Measurements from ENCODE around the gene SAMD4B. TPM values are rescaled to one million over a fixed set of nuclear protein-coding genes. Genes with fewer than 3 reads are reported as not detected.

Gene SAMD4B, protein sequence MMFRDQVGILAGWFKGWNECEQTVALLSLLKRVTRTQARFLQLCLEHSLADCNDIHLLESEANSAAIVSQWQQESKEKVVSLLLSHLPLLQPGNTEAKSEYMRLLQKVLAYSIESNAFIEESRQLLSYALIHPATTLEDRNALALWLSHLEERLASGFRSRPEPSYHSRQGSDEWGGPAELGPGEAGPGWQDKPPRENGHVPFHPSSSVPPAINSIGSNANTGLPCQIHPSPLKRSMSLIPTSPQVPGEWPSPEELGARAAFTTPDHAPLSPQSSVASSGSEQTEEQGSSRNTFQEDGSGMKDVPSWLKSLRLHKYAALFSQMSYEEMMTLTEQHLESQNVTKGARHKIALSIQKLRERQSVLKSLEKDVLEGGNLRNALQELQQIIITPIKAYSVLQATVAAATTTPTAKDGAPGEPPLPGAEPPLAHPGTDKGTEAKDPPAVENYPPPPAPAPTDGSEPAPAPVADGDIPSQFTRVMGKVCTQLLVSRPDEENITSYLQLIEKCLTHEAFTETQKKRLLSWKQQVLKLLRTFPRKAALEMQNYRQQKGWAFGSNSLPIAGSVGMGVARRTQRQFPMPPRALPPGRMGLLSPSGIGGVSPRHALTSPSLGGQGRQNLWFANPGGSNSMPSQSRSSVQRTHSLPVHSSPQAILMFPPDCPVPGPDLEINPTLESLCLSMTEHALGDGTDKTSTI
- total RNA-seq, result 10 to 100 TPM; 52.8 to 75.1 TPM

GRCh38 chr19:39341719-39342604, at the start of gene SAMD4B:
Gene SAMD4B, plus strand, starts transcription at chr19:39342421. Its CDS starts 14,473 bp downstream, at chr19:39356894.
- Mint-ChIP-seq H3K27ac (peak within 1 kb of the TSS; percentile 99), H3K4me1 (peaks cover 50% of the 10 kb centered on the region), H3K4me3 (peak within 1 kb of the TSS; percentile 100), H3K27me3 (no peaks in the 10 kb centered on the region), H3K9me3 (no peaks in the 10 kb centered on the region), H3K36me3 (ENCODE audit: low read depth) (peaks cover 51% of the 10 kb centered on the region)
- peak; percentile 91 for ATAC-seq (replicated peaks)

- Mint-ChIP-seq H3K27ac (no peak overlapping the region), H3K4me3 (no peak overlapping the region), H3K4me1 (peaks cover 4% of the 10 kb centered on the region), H3K36me3 (ENCODE audit: low read depth) (no peaks in the 10 kb centered on the region), H3K9me3 (no peaks in the 10 kb centered on the region), H3K27me3 (no peaks in the 10 kb centered on the region)
- ATAC-seq (replicated peaks), result no peak
Measured at GRCh38 chr19:39293394-39293793, 48.8 kb upstream of the SAMD4B start.

DNA sequence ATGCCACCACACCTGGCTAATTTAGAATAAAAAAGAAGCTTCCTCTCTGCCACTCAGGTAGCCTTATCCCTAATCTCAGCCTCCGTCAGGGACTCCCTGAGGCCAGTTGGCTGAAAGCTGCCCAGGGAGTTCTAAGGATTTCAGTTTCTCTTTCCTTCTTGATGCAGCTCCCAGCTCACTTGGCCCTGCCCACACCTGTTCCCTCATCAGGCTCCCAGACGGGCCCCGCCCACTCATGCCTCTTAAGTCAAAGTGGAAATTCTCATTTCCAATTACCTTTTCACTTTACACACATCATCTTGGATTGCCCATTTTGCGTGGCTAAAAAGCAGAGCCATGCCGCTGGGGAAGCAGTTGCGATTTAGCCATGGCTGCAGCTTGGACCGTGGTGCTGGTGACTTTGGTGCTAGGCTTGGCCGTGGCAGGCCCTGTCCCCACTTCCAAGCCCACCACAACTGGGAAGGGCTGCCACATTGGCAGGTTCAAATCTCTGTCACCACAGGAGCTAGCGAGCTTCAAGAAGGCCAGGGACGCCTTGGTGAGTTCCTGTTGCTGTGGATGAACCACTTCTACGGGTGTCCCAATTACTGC, 46.1 kb upstream of the SAMD4B start, which contains the start of gene IFNL1:
IFNL1 (plus strand) TSS at position 353 of the 591 bp plus-strand sequence; CDS start at position 368, 15 bp downstream.
- no peak for ATAC-seq (replicated peaks)
- no peaks in the 10 kb centered on the region for H3K9me3 Mint-ChIP-seq
- H3K27ac Mint-ChIP-seq, result no peak within 1 kb of the TSS
- H3K27me3 Mint-ChIP-seq, result no peaks in the 10 kb centered on the region
- H3K4me3 Mint-ChIP-seq, result no peak within 1 kb of the TSS
- H3K36me3 Mint-ChIP-seq (ENCODE audit: low read depth), result no peaks in the 10 kb centered on the region
- H3K4me1 Mint-ChIP-seq, result peaks cover 8% of the 10 kb centered on the region

DNA sequence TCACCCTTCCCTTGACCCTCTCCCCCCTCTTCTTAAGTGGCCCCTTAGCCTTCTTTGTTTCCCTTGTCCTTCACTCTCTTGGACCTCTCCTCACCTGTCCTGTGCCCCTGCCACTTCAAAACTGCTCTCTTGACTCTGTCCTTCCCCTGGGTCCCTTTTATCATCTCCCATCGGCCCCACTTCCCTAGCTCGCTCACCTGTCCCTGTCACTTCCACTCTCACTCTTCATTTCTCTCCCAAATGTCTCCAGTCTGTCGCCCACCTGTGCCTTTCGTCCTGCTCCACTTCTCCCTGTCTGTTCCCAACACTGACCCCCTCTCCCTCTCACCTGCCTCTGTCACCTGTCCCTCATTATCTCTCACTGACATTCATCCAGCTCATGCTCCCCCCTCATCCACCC, 45.3 kb upstream of the SAMD4B start:
- Mint-ChIP-seq H3K27ac (no peak overlapping the region), H3K36me3 (ENCODE audit: low read depth) (no peaks in the 10 kb centered on the region), H3K4me3 (no peak overlapping the region), H3K9me3 (no peaks in the 10 kb centered on the region), H3K4me1 (peaks cover 8% of the 10 kb centered on the region), H3K27me3 (no peaks in the 10 kb centered on the region)
- ATAC-seq (replicated peaks), result no peak

- no peaks in the 10 kb centered on the region for H3K27me3 Mint-ChIP-seq
- peak overlapping the region; percentile 70 for H3K4me3 Mint-ChIP-seq
- ATAC-seq (replicated peaks), result peak; percentile 86
- H3K4me1 Mint-ChIP-seq, result peaks cover 8% of the 10 kb centered on the region
- H3K27ac Mint-ChIP-seq, result peak overlapping the region; percentile 93
- no peaks in the 10 kb centered on the region for H3K9me3 Mint-ChIP-seq
- H3K36me3 Mint-ChIP-seq (ENCODE audit: low read depth), result no peaks in the 10 kb centered on the region
Measured at GRCh38 chr19:39297931-39298634, 44.1 kb upstream of the SAMD4B start.

DNA sequence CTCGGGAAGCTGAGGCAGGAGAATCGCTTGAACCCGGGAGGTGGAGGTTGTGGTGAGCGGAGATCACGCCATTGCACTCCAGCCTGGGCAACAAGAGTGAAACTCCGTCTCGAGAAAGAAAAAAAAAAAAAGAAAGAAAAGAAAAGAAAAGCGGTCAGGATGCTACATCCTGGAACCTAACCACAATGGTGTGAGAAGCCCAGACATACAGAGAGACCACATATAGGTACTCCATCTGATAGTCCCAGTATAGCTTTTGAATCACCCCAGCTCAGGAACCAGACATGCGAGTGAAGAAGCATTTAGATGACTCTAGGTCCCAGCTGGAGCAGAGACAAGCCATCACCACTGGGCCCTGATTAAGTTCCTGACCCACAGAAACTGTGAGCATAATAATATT, 42.8 kb upstream of the SAMD4B start:
- Mint-ChIP-seq H3K9me3 (no peaks in the 10 kb centered on the region), H3K27ac (no peak overlapping the region), H3K4me1 (peaks cover 8% of the 10 kb centered on the region), H3K36me3 (ENCODE audit: low read depth) (no peaks in the 10 kb centered on the region), H3K27me3 (no peaks in the 10 kb centered on the region), H3K4me3 (peak overlapping the region; percentile 70)
- peak; percentile 76 for ATAC-seq (replicated peaks)

- H3K4me3 Mint-ChIP-seq, result no peak overlapping the region
- peaks cover 8% of the 10 kb centered on the region for H3K4me1 Mint-ChIP-seq
- no peak for ATAC-seq (replicated peaks)
- H3K27me3 Mint-ChIP-seq, result no peaks in the 10 kb centered on the region
- no peak overlapping the region for H3K27ac Mint-ChIP-seq
- no peaks in the 10 kb centered on the region for H3K9me3 Mint-ChIP-seq
- H3K36me3 Mint-ChIP-seq (ENCODE audit: low read depth), result no peaks in the 10 kb centered on the region
Measured at GRCh38 chr19:39299832-39300231, 42.4 kb upstream of the SAMD4B start.

GRCh38 chr19:39301021-39301420, 41.2 kb upstream of the SAMD4B start:
- Mint-ChIP-seq H3K4me3 (no peak overlapping the region), H3K27ac (no peak overlapping the region), H3K4me1 (peaks cover 8% of the 10 kb centered on the region), H3K36me3 (ENCODE audit: low read depth) (no peaks in the 10 kb centered on the region), H3K27me3 (no peaks in the 10 kb centered on the region), H3K9me3 (no peaks in the 10 kb centered on the region)
- ATAC-seq (replicated peaks), result no peak

- ATAC-seq (replicated peaks), result no peak
- Mint-ChIP-seq H3K4me3 (no peak overlapping the region), H3K27ac (no peak overlapping the region), H3K4me1 (peaks cover 9% of the 10 kb centered on the region), H3K27me3 (no peaks in the 10 kb centered on the region), H3K36me3 (ENCODE audit: low read depth) (peaks cover 2% of the 10 kb centered on the region), H3K9me3 (no peaks in the 10 kb centered on the region)
Measured at GRCh38 chr19:39301562-39301961, 40.7 kb upstream of the SAMD4B start.

DNA sequence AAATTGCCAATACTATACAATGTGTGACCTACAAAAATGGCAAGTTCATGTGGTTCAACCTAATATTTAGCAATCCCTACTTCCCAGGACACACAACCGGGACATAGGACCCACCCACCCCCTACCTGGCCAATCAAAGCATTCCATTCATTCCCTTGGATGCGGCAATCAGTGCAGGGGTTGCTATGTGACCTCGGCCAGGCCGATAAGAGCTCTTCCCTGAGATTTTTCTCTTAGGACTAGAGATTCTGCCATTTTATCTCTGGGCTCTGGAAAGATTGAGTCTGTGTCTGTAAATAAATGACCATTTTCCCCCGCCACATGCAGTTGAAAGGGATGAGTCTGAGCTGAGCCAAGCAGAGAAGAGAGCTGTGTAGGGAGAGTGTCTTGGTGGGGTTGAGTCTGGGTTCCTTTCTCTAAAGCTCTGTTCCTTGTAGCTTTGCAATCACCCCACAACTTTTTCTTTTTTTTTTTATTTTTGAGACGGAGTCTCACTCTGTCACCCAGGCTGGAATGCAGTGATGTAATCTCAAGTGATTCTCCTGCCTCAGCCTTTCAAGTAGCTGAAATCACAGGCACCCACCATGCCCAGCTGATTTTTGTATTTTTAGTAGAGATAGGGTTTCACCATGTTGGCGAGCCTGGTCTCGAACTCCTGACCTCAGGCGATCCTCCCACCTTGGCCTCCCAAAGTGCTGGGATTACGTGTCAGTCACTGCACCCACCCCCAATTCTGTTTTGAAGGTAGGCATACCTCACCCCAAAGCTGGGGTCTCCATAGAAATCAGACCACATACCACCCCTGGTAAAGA, 38.6 kb upstream of the SAMD4B start:
- no peaks in the 10 kb centered on the region for H3K27me3 Mint-ChIP-seq
- no peak overlapping the region for H3K4me3 Mint-ChIP-seq
- peaks cover 8% of the 10 kb centered on the region for H3K36me3 Mint-ChIP-seq (ENCODE audit: low read depth)
- no peak overlapping the region for H3K27ac Mint-ChIP-seq
- no peak for ATAC-seq (replicated peaks)
- H3K4me1 Mint-ChIP-seq, result peaks cover 7% of the 10 kb centered on the region
- no peaks in the 10 kb centered on the region for H3K9me3 Mint-ChIP-seq

DNA sequence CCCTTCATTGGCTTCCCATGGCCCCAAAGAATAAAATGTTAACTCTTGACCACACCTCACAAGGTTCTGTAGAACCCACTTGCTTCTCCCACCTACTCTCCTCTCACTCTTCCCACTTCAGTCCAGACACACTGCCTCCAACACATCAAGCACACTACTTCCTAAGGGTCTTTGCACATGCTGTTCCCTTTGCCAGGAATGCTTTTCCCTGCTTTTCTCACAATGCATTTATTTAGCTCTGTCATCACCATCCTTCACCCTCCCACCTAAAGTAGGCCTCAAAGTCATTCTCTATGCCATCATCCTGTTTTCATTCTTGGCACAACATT, 38.1 kb upstream of the SAMD4B start:
- no peaks in the 10 kb centered on the region for H3K27me3 Mint-ChIP-seq
- H3K4me1 Mint-ChIP-seq, result peaks cover 5% of the 10 kb centered on the region
- ATAC-seq (replicated peaks), result no peak
- H3K36me3 Mint-ChIP-seq (ENCODE audit: low read depth), result peaks cover 13% of the 10 kb centered on the region
- H3K27ac Mint-ChIP-seq, result no peak overlapping the region
- H3K4me3 Mint-ChIP-seq, result no peak overlapping the region
- no peaks in the 10 kb centered on the region for H3K9me3 Mint-ChIP-seq

DNA sequence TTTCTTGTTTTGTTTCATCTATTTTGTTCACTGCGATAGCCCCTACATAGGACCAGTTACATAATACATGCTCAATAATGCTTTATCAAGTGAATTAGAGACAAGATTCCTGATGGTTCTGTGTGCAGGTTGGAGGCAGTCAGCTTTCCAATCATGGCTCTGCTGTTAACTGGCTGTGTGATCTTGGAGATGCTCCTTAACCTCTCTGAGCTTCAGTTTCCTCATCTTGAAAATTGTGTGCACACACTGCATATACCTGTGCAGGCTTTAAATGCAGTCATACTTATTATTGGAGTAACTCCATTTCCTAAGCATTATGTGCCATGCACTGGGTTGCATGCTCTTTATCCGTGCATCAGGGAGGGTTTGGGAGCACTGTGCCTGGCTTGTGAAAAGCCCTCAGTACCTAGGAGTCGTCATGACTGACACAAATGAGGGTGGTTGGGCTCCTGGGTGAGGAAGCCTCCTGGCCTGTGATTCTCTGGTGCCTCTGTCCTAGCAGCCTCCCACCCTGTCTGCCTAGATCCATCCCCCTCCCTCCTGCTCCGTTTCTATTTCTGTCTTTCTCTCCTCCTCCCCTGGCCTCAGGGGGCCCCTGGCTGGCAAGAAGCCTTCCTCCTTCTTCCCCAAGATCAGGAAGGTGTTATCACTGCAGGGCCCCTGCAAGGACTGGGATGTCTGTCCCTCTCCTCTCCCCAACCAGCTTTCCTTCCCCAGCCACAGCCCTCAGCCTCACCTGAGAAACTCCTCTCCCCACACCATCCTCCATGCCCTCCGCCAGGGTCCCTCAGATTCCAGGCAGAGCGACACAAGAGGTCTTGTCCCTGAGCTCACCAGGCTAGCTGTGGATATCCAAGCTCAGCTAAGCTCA, 37.3 kb upstream of the SAMD4B start:
- no peak for ATAC-seq (replicated peaks)
- peak overlapping the region; percentile 37 for H3K27ac Mint-ChIP-seq
- H3K36me3 Mint-ChIP-seq (ENCODE audit: low read depth), result peaks cover 13% of the 10 kb centered on the region
- no peaks in the 10 kb centered on the region for H3K27me3 Mint-ChIP-seq
- H3K9me3 Mint-ChIP-seq, result no peaks in the 10 kb centered on the region
- H3K4me1 Mint-ChIP-seq, result peaks cover 5% of the 10 kb centered on the region
- no peak overlapping the region for H3K4me3 Mint-ChIP-seq
